GM11168 (cell line): ENCODE measurements around the gene GRK4.
"Not testable (repeated sequence)": the region's sequence is repeated elsewhere in the genome, so short reads cannot be mapped to it uniquely, and the experiment has no call there.

Experiments
- in situ Hi-C: fragments of 300-500 bp; cut with MboI; formaldehyde crosslinking; loops from one replicate; pipeline ENCODE4 v1.12.0; 2022; ENCODE audit warnings: low sequenced_read_pairs; ENCODE audit not compliant: unreplicated experiment

GRK4 gene

DNA sequence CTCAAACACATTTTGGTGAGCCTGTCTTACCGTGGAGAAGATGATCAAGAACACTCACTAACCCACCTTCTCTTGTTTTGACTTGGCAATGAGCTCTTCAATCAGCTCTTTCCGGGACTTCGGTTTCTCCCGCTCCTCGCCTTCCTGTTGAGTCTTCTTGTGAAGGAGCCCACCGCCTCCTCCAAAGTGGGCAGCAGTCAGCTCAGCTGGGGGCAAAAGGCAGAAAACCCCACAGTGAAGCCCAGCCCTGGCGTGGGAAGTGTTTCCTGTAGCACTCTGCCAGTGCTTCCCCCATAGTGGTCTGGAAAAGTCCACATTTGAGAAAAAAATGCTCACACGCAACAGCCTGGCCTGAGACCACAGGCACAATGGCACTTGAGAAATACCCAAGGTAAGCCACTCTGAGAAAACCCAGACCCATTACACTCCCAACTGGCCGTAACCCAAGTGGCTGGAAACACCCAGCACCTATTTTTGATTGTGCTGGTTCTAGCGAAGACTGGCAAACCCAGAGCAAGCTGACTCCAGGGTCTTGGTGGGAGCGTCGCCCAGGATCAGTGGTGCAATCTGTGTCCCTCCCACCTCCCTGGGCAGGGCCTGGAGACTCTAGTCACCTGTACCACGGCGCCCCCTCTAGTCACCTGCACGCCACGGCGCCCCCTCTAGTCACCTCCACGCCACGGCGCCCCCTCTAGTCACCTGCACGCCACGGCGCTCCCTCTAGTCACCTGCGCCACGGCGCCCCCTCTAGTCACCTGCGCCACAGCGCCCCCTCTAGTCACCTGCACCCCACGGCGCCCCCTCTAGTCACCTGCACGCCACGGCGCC lies 8.8 kb upstream of the GRK4 start:
- in situ Hi-C loops = no loop called here

DNA sequence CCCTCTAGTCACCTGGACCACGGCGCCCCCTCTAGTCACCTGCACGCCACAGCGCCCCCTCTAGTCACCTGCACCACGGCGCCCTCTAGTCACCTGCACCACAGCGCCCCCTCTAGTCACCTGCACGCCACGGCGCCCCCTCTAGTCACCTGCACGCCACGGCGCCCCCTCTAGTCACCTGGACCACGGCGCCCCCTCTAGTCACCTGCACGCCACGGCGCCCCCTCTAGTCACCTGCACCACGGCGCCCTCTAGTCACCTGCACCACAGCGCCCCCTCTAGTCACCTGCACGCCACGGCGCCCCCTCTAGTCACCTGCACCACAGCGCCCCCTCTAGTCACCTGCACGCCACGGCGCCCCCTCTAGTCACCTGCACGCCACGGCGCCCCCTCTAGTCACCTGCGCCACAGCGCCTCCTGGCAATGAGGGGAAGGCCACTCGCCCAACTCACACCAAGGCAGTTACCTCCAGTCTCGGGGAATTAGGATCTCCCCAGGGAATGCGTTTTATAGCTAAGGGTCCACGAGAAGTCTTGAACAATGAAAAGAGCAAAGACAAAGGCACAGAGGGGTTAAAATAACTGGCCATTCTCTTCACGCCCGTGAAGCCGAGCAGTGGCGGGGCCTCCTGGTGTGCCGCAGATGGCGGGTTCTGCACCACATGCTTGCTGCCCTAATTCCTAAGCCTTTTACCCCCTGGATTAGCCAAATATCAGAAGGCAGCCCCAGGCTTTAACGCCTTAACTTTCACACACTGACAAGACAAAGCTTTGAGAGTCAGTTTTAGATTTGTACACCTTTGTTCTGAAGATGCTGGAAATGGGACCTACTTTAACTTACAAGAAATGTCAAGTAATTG lies 8.0 kb upstream of the GRK4 start:
- in situ Hi-C loops = not testable (repeated sequence)

- in situ Hi-C loops = no loop called here
These were observed 4.9 kb upstream of the GRK4 start for GRCh38 chr4:2958446-2958845.

GRCh38 chr4:2960450-2960849 lies 2.9 kb upstream of the GRK4 start:
- in situ Hi-C loops = not testable (repeated sequence)

DNA sequence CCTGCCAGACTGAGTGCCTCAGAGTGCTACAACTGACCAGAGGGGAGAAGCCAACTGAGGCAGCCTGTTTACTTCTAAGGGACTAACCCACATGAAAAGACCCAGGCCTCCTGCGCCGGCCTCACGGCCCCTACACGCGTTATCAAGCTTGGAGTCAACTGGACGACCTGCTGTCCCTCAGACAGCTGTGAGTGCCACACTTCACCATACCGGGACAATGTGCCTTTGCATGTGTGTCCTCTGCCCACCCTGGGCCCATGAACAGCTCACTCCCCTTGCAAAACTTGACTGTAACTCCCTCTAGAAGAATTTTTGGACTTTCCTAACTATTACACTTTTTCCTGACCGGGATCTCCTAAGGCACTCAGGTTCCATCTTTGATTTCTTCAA lies 2.0 kb upstream of the GRK4 start:
- in situ Hi-C loops = no loop called here

- in situ Hi-C loops = no loop called here
These were observed 1.4 kb upstream of the GRK4 start for GRCh38 chr4:2961811-2962441.

DNA sequence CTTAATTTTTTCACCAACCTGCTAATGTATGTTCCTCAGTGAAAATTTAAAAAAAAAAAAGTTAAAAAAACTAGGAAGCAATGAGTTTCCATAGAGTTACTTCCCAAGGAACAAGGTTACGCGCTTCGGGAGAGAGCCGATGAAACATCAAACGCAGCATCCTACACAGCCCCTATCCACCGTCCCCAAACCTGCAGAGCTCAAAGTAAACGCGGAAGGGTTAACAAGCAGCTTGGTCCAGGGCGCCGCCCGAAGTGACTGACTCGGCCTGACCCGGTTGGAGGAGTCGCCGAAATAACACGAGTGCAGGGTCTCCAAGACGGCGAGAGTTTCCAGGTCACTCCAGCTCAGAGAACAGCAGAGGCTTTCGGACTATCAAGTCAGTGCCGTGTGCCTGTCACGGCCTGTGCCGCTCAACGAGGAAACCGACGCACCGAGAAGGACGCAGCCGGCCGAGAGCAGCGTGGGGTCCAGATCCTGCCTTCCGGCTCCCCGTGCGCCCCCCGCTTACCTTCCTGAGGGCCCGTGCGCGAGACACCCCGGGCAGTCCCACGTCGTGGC lies 677 bp upstream of the GRK4 start:
- in situ Hi-C loops = no loop called here

GRCh38 chr4:2963966-2964471 lies 648 bp downstream of the GRK4 start:
- in situ Hi-C loops = no loop called here

DNA sequence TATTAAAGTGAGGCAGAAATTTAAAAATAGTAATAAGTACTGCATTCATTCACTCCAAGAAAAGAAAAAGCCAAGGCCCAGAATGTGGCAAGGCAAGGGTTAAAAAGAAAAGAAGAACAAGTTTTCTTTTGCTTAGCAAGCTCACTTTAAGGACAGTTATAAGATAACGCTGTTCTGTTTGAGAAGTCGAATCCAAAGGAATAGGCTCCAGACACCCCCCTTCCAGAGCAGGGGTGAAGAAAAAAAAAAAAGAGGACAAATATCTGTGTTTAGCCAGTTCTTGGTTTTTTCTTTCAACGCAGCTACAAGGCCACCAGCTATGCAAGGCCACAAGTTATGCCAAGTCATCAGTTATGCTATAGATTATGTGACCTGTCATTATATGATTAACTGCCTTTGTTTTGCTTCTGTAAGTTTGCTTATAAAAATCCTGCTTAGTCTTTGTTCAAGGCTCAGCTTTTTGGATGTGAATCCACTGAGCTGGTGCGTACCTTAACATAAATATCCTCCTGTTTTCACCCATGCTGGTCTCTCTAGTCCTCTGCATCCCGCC lies 1.4 kb downstream of the GRK4 start:
- in situ Hi-C loops = loop anchor here (5.0 kb wide), 1 partner anchor 68 kb away; no protein-coding TSS in a partner anchor

DNA sequence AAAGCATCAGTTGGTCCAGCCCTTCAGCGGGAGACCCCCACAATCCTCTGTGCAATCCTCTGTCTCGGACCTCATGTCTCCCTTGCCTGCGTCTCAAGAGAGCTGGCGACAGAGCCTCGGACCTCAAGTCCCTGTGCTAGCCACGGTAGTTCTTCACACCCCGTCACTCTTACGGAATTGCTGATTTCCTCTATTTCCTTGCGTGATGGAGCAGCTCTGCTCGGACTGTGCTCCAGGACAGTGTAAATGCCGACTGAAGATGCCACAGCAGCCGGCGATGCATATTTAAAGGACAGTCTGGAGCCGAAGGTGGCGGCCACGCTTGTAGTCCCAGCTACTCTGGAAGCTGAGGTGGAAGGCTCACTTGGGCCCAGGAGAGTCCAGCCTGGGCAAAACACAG lies 1.9 kb downstream of the GRK4 start:
- in situ Hi-C loops = loop anchor here (5.0 kb wide), 1 partner anchor 67 kb away; no protein-coding TSS in a partner anchor

DNA sequence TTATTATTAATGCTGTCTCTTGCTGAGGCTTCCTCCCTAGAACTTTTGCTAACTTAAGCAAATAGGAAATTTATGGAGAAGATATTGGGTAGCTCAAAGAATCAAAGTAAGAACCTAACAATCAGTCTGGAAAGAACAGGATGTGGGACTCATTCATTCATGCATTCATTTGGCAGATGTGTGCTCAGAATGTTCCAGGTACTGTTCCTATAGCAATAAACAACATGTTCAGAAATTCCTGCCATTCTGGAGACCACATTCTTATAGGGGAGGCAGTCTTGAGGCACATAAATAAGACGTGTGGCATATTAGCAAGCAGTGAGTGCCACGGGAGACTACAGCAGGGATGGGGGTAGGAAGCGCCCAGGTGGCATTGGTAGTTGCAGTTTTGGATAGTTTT lies 5.0 kb downstream of the GRK4 start:
- in situ Hi-C loops = loop anchor here (5.0 kb wide), 1 partner anchor 64 kb away; no protein-coding TSS in a partner anchor

DNA sequence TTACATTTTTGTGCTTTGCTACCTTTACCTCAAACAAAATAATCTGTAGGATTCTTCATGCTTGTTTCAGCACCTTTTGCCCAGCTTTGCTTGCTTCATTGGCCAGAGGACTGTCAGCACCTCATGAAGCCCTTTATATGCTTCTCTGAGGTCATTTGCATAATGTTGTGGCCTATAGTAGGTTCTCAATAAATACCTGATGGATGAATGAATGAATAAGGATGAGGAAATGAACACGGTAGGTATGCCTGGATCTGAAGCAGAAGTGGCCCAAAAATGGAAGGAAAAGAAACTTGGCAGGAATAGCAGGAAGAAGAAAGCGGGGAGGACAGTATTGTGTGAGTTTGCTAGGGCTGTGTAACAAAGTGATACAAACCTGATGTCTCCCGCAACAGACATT lies 7.9 kb downstream of the GRK4 start:
- in situ Hi-C loops = no loop called here

DNA sequence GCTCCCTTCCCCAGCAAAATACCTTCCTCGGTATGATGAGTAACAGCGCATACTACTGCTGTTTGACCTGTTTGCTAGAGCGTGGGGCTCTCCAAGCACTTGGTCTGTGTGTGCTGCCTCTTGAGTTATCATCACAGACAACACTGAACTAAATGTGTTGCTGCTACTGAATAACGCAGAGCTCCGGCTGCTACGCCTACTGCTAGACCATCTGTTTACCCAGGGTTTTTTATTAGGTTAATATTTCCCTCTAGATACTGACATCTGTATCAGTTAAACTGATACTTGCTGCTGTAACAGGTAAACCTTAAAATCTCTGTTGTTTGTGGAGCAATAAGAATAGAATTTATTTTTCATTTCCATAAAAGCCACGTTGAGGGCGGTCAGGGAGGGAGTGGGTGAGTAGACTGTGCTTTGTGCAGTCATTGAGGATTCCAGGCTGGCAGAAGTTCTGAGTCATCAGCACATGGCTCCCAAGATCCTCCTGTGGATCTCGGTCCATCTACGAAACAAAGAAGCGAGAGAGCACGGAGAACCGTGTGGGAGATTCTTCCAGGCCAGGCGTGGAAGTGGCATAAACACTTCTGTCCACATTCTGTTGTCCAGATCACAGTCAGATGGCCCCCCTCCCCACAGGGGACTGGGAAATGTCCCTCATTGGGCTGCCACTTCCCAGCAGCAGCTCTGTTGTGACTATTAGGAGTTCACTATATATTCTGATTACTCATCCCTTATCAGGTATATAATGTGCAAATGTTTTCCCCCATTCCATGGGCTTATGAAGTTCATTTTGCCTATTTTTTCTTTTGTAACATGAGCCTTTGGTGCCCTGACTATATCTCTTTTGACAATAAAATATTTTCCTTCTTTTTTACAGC lies 14.1 kb downstream of the GRK4 start:
- in situ Hi-C loops = no loop called here

DNA sequence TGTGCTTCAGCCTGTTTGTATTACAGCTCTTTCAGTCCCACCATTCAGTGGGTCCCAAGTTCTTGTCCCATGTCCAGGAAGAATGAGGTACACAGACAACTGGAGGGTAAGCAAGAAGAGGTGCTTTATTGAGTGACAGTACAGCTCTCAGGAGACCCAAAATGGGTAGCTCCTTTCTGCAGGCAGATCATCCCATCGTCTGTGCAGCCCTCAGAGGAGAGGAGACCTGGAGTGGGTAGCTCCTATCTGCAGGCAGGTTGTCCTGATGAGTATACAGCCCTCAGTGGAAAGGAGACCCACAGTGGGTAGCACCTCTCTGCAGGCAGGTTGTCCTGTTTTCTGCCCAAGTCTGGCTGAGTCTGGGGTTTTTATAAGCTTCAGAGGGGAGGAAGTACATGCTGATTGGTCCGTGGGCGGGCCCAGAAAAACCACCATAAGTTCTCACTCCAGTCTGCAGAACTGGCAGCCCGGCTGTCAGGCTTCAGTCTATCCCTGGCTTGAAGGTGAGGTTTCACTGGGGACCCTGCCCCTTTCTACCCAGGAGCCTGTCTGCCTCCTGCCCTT lies 18.0 kb downstream of the GRK4 start:
- in situ Hi-C loops = no loop called here

DNA sequence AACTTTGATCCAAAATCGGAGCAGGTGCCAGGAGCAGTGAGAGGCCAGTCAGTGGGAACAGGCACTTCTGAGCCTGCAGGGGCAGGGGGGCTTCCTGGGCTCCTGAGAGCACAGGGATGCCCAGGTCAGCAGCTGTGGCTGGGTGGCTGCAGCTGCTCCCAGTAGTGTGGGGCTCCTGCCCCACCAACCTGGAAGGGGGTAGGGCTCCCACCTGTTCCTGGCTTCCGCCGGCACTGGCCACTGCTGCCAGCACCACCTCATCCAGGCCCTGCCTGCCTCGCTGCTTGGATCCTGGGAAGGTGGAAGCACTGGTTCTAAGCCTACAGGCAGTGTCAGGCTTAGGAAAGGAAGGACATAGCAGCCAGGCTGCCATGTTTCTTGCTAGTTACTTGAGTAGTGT lies 18.6 kb downstream of the GRK4 start:
- in situ Hi-C loops = no loop called here

DNA sequence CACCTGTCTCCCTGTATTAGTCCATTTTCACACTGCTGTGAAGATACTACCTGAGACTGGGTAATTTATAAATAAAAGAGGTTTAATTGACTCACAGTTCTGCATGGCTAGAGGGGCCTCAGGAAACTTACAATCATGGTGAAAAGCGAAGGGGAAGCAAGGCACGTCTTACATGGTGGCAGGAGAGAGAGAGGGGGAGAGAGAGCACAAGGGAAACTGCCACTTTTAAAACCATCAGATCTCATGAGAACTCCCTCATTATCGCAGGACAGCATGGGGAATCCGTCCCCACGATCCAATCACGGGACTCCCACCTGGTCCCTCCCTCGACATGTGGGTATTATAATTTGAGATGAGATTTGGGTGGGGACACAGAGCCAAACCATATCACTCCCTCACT lies 20.3 kb downstream of the GRK4 start:
- in situ Hi-C loops = not testable (repeated sequence)

- in situ Hi-C loops = no loop called here
These were observed 27.9 kb downstream of the GRK4 start for GRCh38 chr4:2991243-2991642.

- in situ Hi-C loops = no loop called here
These were observed 31.5 kb downstream of the GRK4 start for GRCh38 chr4:2994917-2995316.
